GM23338 (cell line): Measurements from ENCODE around the gene KRT24. TPM values are rescaled to one million over a fixed set of nuclear protein-coding genes. Genes with fewer than 3 reads are reported as not detected.

Experiments used
- ATAC-seq: fragments of 200-7000 bp; cut with Tn5 transposase; 3 replicates; pipeline ENCODE4 v1.9.1; 2020
- DNase-seq: peaks from one replicate; pipeline ENCODE4 v3.0.0-alpha.2; 2015; ENCODE audit warnings: low spot score
- H2AFZ ChIP-seq: fragments of 200-600 bp; sonication (generic); 2 replicates; pipeline ENCODE4 v1.8.0; 2016; ENCODE audit warnings: antibody characterized with exemption, mild to moderate bottlenecking, moderate library complexity
- H3F3A ChIP-seq: fragments of 200-600 bp; sonication (generic); replicated peaks from 2 replicates; pipeline ENCODE4 v1.8.0; 2017; ENCODE audit warnings: antibody characterized with exemption, mixed run types, low read depth
- H3K27ac ChIP-seq: fragments of 200-600 bp; sonication (generic); 2 replicates; pipeline ENCODE4 v1.6.1; 2016; ENCODE audit warnings: low read depth
- H3K27me3 ChIP-seq: fragments of 200-600 bp; sonication (generic); 2 replicates; pipeline ENCODE4 v1.8.0; 2016; ENCODE audit warnings: mild to moderate bottlenecking, mixed run types, moderate library complexity; ENCODE audit not compliant: insufficient read depth
- H3K36me3 ChIP-seq: fragments of 200-600 bp; sonication (generic); 2 replicates; pipeline ENCODE4 v1.8.0; 2016; ENCODE audit warnings: mild to moderate bottlenecking; ENCODE audit not compliant: insufficient read depth
- H3K4me1 ChIP-seq: fragments of 200-600 bp; sonication (generic); 2 replicates; pipeline ENCODE4 v1.8.0; 2016; ENCODE audit warnings: mild to moderate bottlenecking, moderate library complexity; ENCODE audit not compliant: insufficient read depth
- H3K4me2 ChIP-seq: fragments of 200-600 bp; sonication (generic); 2 replicates; pipeline ENCODE4 v1.7.1; 2017; ENCODE audit warnings: mixed run types
- H3K4me3 ChIP-seq: fragments of 200-600 bp; sonication (generic); 2 replicates; pipeline ENCODE4 v1.6.1; 2016; ENCODE audit warnings: mixed run types
- H3K79me2 ChIP-seq: fragments of 200-600 bp; sonication (generic); replicated peaks from 2 replicates; pipeline ENCODE4 v1.8.0; 2017; ENCODE audit warnings: mild to moderate bottlenecking; ENCODE audit not compliant: insufficient read depth
- H3K9me2 ChIP-seq: fragments of 200-600 bp; sonication (generic); 2 replicates; pipeline ENCODE4 v1.8.0; 2017; ENCODE audit not compliant: insufficient read depth
- H4K20me1 ChIP-seq: fragments of 200-600 bp; sonication (generic); replicated peaks from 2 replicates; pipeline ENCODE4 v1.8.0; 2017; ENCODE audit warnings: mild to moderate bottlenecking; ENCODE audit not compliant: insufficient read depth
- H3K27ac Mint-ChIP-seq: 2 replicates; pipeline ENCODE4 v1.8.0; 2020; ENCODE audit warnings: inconsistent platforms, mild to moderate bottlenecking, moderate library complexity, mixed read lengths
- H3K27me3 Mint-ChIP-seq: 3 replicates; pipeline ENCODE4 v1.8.0; 2022; ENCODE audit warnings: low read depth, mild to moderate bottlenecking, moderate library complexity, mixed read lengths, inconsistent platforms; ENCODE audit not compliant: insufficient read depth, poor library complexity
- H3K36me3 Mint-ChIP-seq: 3 replicates; pipeline ENCODE4 v1.8.0; 2021; ENCODE audit warnings: low read depth, mild to moderate bottlenecking, inconsistent platforms, moderate library complexity, mixed read lengths
- H3K4me1 Mint-ChIP-seq: 3 replicates; pipeline ENCODE4 v1.8.0; 2020; ENCODE audit warnings: mild to moderate bottlenecking, inconsistent platforms, mixed read lengths
- H3K4me3 Mint-ChIP-seq: 3 replicates; pipeline ENCODE4 v1.8.0; 2021; ENCODE audit warnings: moderate library complexity, mild to moderate bottlenecking, inconsistent platforms, mixed read lengths
- H3K9me3 Mint-ChIP-seq: 3 replicates; pipeline ENCODE4 v1.8.0; 2020; ENCODE audit warnings: moderate library complexity, mild to moderate bottlenecking, inconsistent platforms, mixed read lengths
- CREB1 ChIP-seq: fragments of 250-450 bp; sonication (Bioruptor Pico); IDR thresholded peaks from 2 replicates; pipeline ENCODE4 v1.5.0; 2020; ENCODE audit warnings: low read depth, mild to moderate bottlenecking, moderate library complexity
- ETS1 ChIP-seq: IDR thresholded peaks from 2 replicates; pipeline ENCODE4 v1.6.1; 2016; ENCODE audit warnings: antibody characterized with exemption
- EZH2 ChIP-seq: fragments of 200-600 bp; sonication (generic); IDR thresholded peaks from one replicate; pipeline ENCODE4 v1.8.0; 2017; ENCODE audit warnings: antibody characterized with exemption, mild to moderate bottlenecking, low read depth; ENCODE audit not compliant: unreplicated experiment
- EZH2phosphoT487 ChIP-seq: fragments of 200-600 bp; sonication (generic); IDR thresholded peaks from one replicate; pipeline ENCODE4 v1.8.1; 2018; ENCODE audit warnings: antibody characterized with exemption; ENCODE audit not compliant: unreplicated experiment
- JUNB ChIP-seq: IDR thresholded peaks from one replicate; pipeline ENCODE4 v1.6.1; 2016; ENCODE audit warnings: antibody characterized with exemption; ENCODE audit not compliant: unreplicated experiment
- REST ChIP-seq: IDR thresholded peaks from one replicate; pipeline ENCODE4 v1.6.1; 2018; ENCODE audit warnings: antibody characterized with exemption; ENCODE audit not compliant: unreplicated experiment
- STAT1 ChIP-seq: IDR thresholded peaks from one replicate; pipeline ENCODE4 v1.6.1; 2016; ENCODE audit warnings: antibody characterized with exemption; ENCODE audit not compliant: unreplicated experiment
- ZNF114 ChIP-seq: fragments of 250-450 bp; sonication (Bioruptor Pico); IDR thresholded peaks from 2 replicates; pipeline ENCODE4 v1.5.0; 2020; ENCODE audit warnings: mild to moderate bottlenecking, moderate library complexity
- polyA plus RNA-seq: library from polyadenylated mRNA; unstranded; fragments of >200 nt; fragmentation: Nextera tagmentation; extraction: Ambion mirVana; gene quantifications from 2 replicates; pipeline ENCODE4 v1.2.1, GENCODE V29; 2016
- total RNA-seq: library from RNA; depleted of rRNA; stranded (reverse); fragments of >200 nt; shearing (Covaris generic); gene quantifications from 2 replicates; pipeline ENCODE4 v1.2.3, GENCODE V29; 2014
- TF ChIP-seq, protein P1 (sequence below): fragments of 250-450 bp; sonication (Bioruptor Pico); IDR thresholded peaks from 2 replicates; pipeline ENCODE4 v1.5.0; 2020; ENCODE audit warnings: mild to moderate bottlenecking, moderate library complexity

The KRT24 gene
- total and polyA plus RNA-seq, 2 experiments from 2014 or later, result not detected

DNA sequence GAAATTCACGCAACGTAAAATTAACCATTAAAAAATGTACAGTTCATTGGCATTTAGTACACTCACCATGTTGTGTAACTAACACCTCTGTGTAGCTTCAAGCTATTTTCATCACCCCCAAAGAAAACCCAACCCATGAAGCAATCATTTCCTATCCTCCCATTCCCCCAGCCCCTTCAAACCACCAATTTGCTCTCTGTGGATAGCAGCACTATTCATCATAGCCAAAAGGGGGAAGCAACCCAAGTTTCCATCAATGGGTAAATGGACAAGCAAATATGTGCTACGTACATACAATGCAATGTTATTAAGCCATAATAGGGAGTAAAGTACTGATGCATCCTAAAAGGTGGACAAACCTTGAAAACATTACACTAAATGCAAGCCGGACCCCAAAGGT, 27.6 kb downstream of the KRT24 start (continued):
- TF ChIP-seq, protein P1, sequence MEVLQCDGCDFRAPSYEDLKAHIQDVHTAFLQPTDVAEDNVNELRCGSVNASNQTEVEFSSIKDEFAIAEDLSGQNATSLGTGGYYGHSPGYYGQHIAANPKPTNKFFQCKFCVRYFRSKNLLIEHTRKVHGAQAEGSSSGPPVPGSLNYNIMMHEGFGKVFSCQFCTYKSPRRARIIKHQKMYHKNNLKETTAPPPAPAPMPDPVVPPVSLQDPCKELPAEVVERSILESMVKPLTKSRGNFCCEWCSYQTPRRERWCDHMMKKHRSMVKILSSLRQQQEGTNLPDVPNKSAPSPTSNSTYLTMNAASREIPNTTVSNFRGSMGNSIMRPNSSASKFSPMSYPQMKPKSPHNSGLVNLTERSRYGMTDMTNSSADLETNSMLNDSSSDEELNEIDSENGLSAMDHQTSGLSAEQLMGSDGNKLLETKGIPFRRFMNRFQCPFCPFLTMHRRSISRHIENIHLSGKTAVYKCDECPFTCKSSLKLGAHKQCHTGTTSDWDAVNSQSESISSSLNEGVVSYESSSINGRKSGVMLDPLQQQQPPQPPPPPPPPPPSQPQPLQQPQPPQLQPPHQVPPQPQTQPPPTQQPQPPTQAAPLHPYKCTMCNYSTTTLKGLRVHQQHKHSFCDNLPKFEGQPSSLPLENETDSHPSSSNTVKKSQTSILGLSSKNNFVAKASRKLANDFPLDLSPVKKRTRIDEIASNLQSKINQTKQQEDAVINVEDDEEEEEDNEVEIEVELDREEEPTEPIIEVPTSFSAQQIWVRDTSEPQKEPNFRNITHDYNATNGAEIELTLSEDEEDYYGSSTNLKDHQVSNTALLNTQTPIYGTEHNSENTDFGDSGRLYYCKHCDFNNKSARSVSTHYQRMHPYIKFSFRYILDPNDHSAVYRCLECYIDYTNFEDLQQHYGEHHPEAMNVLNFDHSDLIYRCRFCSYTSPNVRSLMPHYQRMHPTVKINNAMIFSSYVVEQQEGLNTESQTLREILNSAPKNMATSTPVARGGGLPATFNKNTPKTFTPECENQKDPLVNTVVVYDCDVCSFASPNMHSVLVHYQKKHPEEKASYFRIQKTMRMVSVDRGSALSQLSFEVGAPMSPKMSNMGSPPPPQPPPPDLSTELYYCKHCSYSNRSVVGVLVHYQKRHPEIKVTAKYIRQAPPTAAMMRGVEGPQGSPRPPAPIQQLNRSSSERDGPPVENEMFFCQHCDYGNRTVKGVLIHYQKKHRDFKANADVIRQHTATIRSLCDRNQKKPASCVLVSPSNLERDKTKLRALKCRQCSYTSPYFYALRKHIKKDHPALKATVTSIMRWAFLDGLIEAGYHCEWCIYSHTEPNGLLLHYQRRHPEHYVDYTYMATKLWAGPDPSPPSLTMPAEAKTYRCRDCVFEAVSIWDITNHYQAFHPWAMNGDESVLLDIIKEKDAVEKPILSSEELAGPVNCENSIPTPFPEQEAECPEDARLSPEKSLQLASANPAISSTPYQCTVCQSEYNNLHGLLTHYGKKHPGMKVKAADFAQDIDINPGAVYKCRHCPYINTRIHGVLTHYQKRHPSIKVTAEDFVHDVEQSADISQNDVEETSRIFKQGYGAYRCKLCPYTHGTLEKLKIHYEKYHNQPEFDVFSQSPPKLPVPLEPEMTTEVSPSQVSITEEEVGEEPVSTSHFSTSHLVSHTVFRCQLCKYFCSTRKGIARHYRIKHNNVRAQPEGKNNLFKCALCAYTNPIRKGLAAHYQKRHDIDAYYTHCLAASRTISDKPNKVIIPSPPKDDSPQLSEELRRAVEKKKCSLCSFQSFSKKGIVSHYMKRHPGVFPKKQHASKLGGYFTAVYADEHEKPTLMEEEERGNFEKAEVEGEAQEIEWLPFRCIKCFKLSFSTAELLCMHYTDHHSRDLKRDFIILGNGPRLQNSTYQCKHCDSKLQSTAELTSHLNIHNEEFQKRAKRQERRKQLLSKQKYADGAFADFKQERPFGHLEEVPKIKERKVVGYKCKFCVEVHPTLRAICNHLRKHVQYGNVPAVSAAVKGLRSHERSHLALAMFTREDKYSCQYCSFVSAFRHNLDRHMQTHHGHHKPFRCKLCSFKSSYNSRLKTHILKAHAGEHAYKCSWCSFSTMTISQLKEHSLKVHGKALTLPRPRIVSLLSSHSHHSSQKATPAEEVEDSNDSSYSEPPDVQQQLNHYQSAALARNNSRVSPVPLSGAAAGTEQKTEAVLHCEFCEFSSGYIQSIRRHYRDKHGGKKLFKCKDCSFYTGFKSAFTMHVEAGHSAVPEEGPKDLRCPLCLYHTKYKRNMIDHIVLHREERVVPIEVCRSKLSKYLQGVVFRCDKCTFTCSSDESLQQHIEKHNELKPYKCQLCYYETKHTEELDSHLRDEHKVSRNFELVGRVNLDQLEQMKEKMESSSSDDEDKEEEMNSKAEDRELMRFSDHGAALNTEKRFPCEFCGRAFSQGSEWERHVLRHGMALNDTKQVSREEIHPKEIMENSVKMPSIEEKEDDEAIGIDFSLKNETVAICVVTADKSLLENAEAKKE, result no peak

GRCh38 chr17:40672654-40673053, 30.9 kb downstream of the KRT24 start:
- Histone ChIP-seq H3K36me3 (no peaks in the 10 kb centered on the region), H2AFZ (0 out of 2 replicates have a peak overlapping the region, but pooled peaks have one; percentile 24), H3K4me3 (no peak overlapping the region), H4K20me1 (no peaks in the 10 kb centered on the region), H3K27ac (no peak overlapping the region), H3K9me2 (no peaks in the 10 kb centered on the region), H3F3A (no peaks in the 10 kb centered on the region), H3K4me1 (peaks cover 5% of the 10 kb centered on the region; the same call in 1 of the 2 replicates), H3K4me2 (no peak overlapping the region), H3K79me2 (no peaks in the 10 kb centered on the region), H3K27me3 (no peaks in the 10 kb centered on the region)
- peaks cover 4% of the 10 kb centered on the region for H3K27me3 Mint-ChIP-seq
- DNase-seq (no peak), ATAC-seq (no peak)
- no peaks in the 10 kb centered on the region for H3K36me3 Mint-ChIP-seq
- no peak for TF ChIP-seq ZNF114 (CRISPR knock-in tag)
- TF ChIP-seq JUNB, result no peak
- TF ChIP-seq REST, result no peak
- TF ChIP-seq EZH2phosphoT487, result no peak
- no peak for TF ChIP-seq EZH2
- TF ChIP-seq CREB1 (CRISPR knock-in tag), result no peak
- no peak for TF ChIP-seq STAT1
- TF ChIP-seq ETS1, result no peak
- H3K9me3 Mint-ChIP-seq, result no peaks in the 10 kb centered on the region
- H3K4me3 Mint-ChIP-seq, result no peak overlapping the region
- peaks cover 9% of the 10 kb centered on the region; the same call in 2 of the 3 replicates for H3K4me1 Mint-ChIP-seq
- H3K27ac Mint-ChIP-seq, result no peak overlapping the region
